Measurements from ENCODE around the gene CCDC91.

CCDC91 gene

DNA sequence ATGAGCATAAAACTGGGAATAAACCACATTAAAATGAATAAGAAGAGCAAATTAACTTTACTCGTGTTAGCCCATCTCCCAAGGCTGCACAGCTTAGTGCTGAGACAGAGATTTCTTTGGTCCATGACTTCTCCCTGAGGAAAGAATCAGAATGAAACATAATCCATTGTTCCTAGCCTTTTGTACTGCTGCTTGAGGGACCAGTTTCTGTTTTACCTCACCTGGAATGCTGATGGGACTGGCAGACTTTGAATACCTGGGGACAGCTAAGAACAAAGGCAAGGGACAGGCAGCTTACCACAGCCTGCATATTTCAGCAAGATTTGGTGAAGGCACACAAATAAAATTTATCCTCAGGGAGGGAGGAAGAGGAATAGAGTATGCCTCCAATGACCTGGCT lies 401.6 kb downstream of the CCDC91 start:
- TF ChIP-seq, protein P1, sequence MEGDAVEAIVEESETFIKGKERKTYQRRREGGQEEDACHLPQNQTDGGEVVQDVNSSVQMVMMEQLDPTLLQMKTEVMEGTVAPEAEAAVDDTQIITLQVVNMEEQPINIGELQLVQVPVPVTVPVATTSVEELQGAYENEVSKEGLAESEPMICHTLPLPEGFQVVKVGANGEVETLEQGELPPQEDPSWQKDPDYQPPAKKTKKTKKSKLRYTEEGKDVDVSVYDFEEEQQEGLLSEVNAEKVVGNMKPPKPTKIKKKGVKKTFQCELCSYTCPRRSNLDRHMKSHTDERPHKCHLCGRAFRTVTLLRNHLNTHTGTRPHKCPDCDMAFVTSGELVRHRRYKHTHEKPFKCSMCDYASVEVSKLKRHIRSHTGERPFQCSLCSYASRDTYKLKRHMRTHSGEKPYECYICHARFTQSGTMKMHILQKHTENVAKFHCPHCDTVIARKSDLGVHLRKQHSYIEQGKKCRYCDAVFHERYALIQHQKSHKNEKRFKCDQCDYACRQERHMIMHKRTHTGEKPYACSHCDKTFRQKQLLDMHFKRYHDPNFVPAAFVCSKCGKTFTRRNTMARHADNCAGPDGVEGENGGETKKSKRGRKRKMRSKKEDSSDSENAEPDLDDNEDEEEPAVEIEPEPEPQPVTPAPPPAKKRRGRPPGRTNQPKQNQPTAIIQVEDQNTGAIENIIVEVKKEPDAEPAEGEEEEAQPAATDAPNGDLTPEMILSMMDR (IDR thresholded peaks at IDR 0.05), result no peak
- no peak for DNase-seq (ENCODE audit: low spot score)

More for the DNA sequence above, 401.6 kb downstream of the CCDC91 start:
- H3K4me3 ChIP-seq, result no peak overlapping the region
- no peak overlapping the region for H3K27ac ChIP-seq

Measured in coronary artery (tissue), 2 donors.